Nephron progenitor cell (in vitro differentiated cells): ENCODE measurements around the gene OR13C2.

ENCODE experiments used
- DNase-seq: peaks from one replicate; pipeline ENCODE4 v3.0.0; 2021
- H3K27ac Mint-ChIP-seq: 2 replicates; pipeline ENCODE4 v1.8.0; 2021; ENCODE audit warnings: mild to moderate bottlenecking, moderate library complexity, mixed read lengths
- H3K27me3 Mint-ChIP-seq: 2 replicates; pipeline ENCODE4 v1.8.0; 2021; ENCODE audit warnings: mild to moderate bottlenecking, low read depth, mixed read lengths; ENCODE audit not compliant: poor library complexity
- H3K36me3 Mint-ChIP-seq: 2 replicates; pipeline ENCODE4 v1.8.0; 2021; ENCODE audit warnings: low read depth, mixed read lengths
- H3K4me1 Mint-ChIP-seq: 2 replicates; pipeline ENCODE4 v1.8.0; 2021; ENCODE audit warnings: mixed read lengths
- H3K4me3 Mint-ChIP-seq: 2 replicates; pipeline ENCODE4 v1.8.0; 2021; ENCODE audit warnings: mild to moderate bottlenecking, moderate library complexity, mixed read lengths
- H3K9me3 Mint-ChIP-seq: 2 replicates; pipeline ENCODE4 v1.8.0; 2021; ENCODE audit warnings: mild to moderate bottlenecking, moderate library complexity, mixed read lengths
- CTCF ChIP-seq: fragments of 200-600 bp; sonication (generic); IDR thresholded peaks from 2 replicates; pipeline ENCODE4 v1.5.0; 2021; ENCODE audit warnings: antibody characterized with exemption

The OR13C2 gene

GRCh38 chr9:104556830-104557634 is 48.4 kb downstream of the OR13C2 start:
- DNase-seq: no peak
- no peak for TF ChIP-seq CTCF
- H3K27ac Mint-ChIP-seq: no peak overlapping the region
- H3K9me3 Mint-ChIP-seq: peaks cover 23% of the 10 kb centered on the region
- H3K27me3 Mint-ChIP-seq: no peaks in the 10 kb centered on the region
- no peak overlapping the region for H3K4me3 Mint-ChIP-seq
- peaks cover 8% of the 10 kb centered on the region for H3K36me3 Mint-ChIP-seq
- H3K4me1 Mint-ChIP-seq: no peaks in the 10 kb centered on the region

- DNase-seq: no peak
- no peak overlapping the region for H3K4me3 Mint-ChIP-seq
- H3K9me3 Mint-ChIP-seq: peaks cover 23% of the 10 kb centered on the region
- H3K27ac Mint-ChIP-seq: no peak overlapping the region
- H3K4me1 Mint-ChIP-seq: no peaks in the 10 kb centered on the region
- TF ChIP-seq CTCF: no peak
- H3K27me3 Mint-ChIP-seq: no peaks in the 10 kb centered on the region
- H3K36me3 Mint-ChIP-seq: peaks cover 8% of the 10 kb centered on the region
Measured at GRCh38 chr9:104555521-104555920, 49.9 kb downstream of the OR13C2 start.
